Panc1 (cell line): ENCODE data around the gene CNTN4.

Experiments
- CTCF ChIP-seq: fragments of 450-650 bp; IDR thresholded peaks from 2 replicates; pipeline ENCODE4 v1.5.1; 2017; ENCODE audit warnings: mild to moderate bottlenecking
- POLR2AphosphoS5 ChIP-seq: IDR thresholded peaks from 2 replicates; pipeline ENCODE4 v1.6.1; 2012; ENCODE audit warnings: mild to moderate bottlenecking, low read depth, low read length, moderate library complexity
- SIN3A ChIP-seq: IDR thresholded peaks from 2 replicates; pipeline ENCODE4 v1.6.1; 2012; ENCODE audit warnings: low read depth, mild to moderate bottlenecking, low read length, moderate library complexity, borderline replicate concordance; ENCODE audit not compliant: insufficient read depth
- TCF7L2 ChIP-seq: IDR thresholded peaks from 2 replicates; pipeline ENCODE4 v1.6.1; 2011; ENCODE audit warnings: mild to moderate bottlenecking, low read depth, low read length, inconsistent platforms

- no peak for TF ChIP-seq CTCF
- no peak for TF ChIP-seq POLR2AphosphoS5
- no peak for TF ChIP-seq SIN3A
- no peak for TF ChIP-seq TCF7L2
Observed at GRCh38 chr3:2510591-2511145, 412.0 kb downstream of the CNTN4 start.
